ENCODE measurements around the gene NOTCH1.

DNA sequence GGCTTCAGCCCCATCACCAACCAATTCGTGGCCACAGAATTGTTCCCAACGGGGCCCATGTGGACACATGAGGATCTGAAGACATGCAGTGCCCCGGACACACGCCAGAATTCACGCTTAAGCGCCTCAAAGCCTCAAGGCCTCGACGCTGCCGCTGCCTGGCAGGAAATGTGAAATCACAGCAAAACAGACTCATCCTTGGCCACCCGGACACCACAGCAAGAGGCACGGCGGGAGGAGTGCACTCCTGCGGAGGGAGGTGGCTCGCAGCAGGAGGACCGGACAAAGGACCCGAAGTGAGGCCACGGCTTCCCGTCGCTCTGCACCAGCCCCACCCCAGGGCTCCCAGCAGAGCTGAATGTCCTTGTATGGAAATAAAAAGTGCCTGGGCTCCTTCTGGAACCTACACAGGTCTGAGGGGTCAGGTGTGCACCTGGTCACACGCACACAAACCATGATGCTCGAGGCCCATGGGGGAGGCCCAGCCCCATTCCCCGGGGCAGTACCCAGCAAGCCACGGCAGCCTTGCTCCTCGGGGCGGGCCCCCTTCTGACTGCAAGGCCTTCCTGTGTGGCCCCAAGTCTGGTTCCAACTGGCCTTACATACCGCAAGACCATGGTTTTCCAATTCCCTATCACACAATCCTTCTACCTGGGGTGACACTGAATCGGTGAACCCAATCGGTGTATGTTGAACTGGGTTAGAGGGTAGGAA is 73.1 kb downstream of the NOTCH1 start:
- TF ChIP-seq, protein P1, sequence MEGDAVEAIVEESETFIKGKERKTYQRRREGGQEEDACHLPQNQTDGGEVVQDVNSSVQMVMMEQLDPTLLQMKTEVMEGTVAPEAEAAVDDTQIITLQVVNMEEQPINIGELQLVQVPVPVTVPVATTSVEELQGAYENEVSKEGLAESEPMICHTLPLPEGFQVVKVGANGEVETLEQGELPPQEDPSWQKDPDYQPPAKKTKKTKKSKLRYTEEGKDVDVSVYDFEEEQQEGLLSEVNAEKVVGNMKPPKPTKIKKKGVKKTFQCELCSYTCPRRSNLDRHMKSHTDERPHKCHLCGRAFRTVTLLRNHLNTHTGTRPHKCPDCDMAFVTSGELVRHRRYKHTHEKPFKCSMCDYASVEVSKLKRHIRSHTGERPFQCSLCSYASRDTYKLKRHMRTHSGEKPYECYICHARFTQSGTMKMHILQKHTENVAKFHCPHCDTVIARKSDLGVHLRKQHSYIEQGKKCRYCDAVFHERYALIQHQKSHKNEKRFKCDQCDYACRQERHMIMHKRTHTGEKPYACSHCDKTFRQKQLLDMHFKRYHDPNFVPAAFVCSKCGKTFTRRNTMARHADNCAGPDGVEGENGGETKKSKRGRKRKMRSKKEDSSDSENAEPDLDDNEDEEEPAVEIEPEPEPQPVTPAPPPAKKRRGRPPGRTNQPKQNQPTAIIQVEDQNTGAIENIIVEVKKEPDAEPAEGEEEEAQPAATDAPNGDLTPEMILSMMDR (IDR thresholded peaks at IDR 0.05), result no peak
- no peak for TF ChIP-seq POLR2A (IDR thresholded peaks at IDR 0.05)

All from thyroid gland (tissue), 4 donors.